NT2/D1 (cell line): Measurements from ENCODE around the gene PPP1R1A.

Experiments used
- SUZ12 ChIP-seq: IDR thresholded peaks from 2 replicates; pipeline ENCODE4 v1.6.1; 2011; ENCODE audit not compliant: insufficient read length, insufficient read depth; ENCODE audit errors: extremely low read depth
- YY1 ChIP-seq: IDR thresholded peaks from 2 replicates; pipeline ENCODE4 v1.6.1; 2011; ENCODE audit not compliant: insufficient read length, insufficient read depth
- ZNF274 ChIP-seq: IDR thresholded peaks from 2 replicates; pipeline ENCODE4 v1.6.1; 2011; ENCODE audit warnings: mild to moderate bottlenecking, low read depth, low read length

DNA sequence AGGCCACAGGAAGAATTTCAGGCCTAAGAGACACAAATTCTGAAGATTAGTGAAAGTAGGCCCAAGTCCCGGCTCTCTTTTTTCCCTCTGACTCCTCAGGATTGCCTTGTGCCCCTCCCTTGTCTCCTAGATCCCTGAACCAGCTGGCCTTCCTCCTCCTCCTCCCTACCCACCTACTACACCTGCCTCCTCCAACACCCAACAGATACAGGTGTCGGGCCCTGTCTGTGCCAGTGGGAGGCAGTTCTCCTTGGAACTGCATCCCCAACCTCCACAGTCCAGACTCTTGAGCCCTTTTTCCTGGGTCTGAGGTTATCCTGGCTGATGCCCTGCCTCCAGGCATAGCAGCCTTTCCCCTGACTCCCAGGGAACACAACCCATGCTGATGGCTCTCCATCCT is 1.8 kb downstream of the PPP1R1A start:
- TF ChIP-seq YY1 (no peak), ZNF274 (no peak), SUZ12 (no peak)
